HepG2 (cell line): ENCODE results near the gene RNF213. TPM values are rescaled to one million over a fixed set of nuclear protein-coding genes. Genes with fewer than 3 reads are reported as not detected.

Source experiments
- DNMT3B ChIP-seq: conservative IDR thresholded peaks from 2 replicates; pipeline ENCODE4 v1.6.1; 2016; ENCODE audit warnings: missing biosample characterization, control low read depth
- EP300 ChIP-seq, 3 experiments: sonication (generic) in 1 of 3; formaldehyde crosslinking in 1 of 3; IDR thresholded peaks; 2 replicates each; pipeline versions ENCODE4 v1.5.1 to v1.6.1; 2011 to 2020; ENCODE audit warnings: low read depth in 2 of 3, low read length in 2 of 3, borderline replicate concordance in 1 of 3, improper control_type of control experiment in 1 of 3, mild to moderate bottlenecking in 1 of 3, missing genetic modification reagents in 1 of 3, moderate library complexity in 1 of 3
- KMT2B ChIP-seq: IDR thresholded peaks from 2 replicates; pipeline ENCODE4 v1.6.1; 2016; ENCODE audit warnings: missing genetic modification reagents, missing compliant biosample characterization
- MED8 ChIP-seq: sonication (generic); formaldehyde crosslinking; IDR thresholded peaks from 2 replicates; pipeline ENCODE4 v1.8.1; 2023; ENCODE audit warnings: mild to moderate bottlenecking, missing genetic modification reagents; ENCODE audit not compliant: insufficient replicate concordance
- NFIB ChIP-seq: sonication (generic); formaldehyde crosslinking; IDR thresholded peaks from 2 replicates; pipeline ENCODE4 v1.9.0; 2021; ENCODE audit warnings: missing genetic modification reagents, mild to moderate bottlenecking, borderline replicate concordance
- NONO ChIP-seq, 2 experiments: fragments of 450-650 bp in 1 of 2; sonication (generic) in 1 of 2; formaldehyde crosslinking in 1 of 2; IDR thresholded peaks in 1 of 2; conservative IDR thresholded peaks in 1 of 2; 2 replicates each; pipeline versions ENCODE4 v1.6.1 to v1.8.0; 2017 to 2022; ENCODE audit warnings: mild to moderate bottlenecking in 1 of 2, missing genetic modification reagents in 1 of 2, moderate library complexity in 1 of 2
- SIX4 ChIP-seq: sonication (generic); formaldehyde crosslinking; IDR thresholded peaks from 2 replicates; pipeline ENCODE4 v1.4.0; 2020; ENCODE audit warnings: missing genetic modification reagents
- SP5 ChIP-seq: IDR thresholded peaks from 2 replicates; pipeline ENCODE4 v1.6.1; 2016; ENCODE audit warnings: low read depth, borderline replicate concordance
- ZNF17 ChIP-seq: sonication (generic); formaldehyde crosslinking; IDR thresholded peaks from 2 replicates; pipeline ENCODE4 v1.5.0; 2020; ENCODE audit warnings: mild to moderate bottlenecking, missing genetic modification reagents
- ZNF24 ChIP-seq: fragments of 450-650 bp; IDR thresholded peaks from 2 replicates; pipeline ENCODE4 v1.6.1; 2017; ENCODE audit warnings: antibody characterized with exemption, mild to moderate bottlenecking
- ZNF605 ChIP-seq: sonication (generic); formaldehyde crosslinking; IDR thresholded peaks from 2 replicates; pipeline ENCODE4 v1.8.0; 2022; ENCODE audit warnings: mild to moderate bottlenecking, missing genetic modification reagents
- ZNF7 ChIP-seq: IDR thresholded peaks from 2 replicates; pipeline ENCODE4 v1.6.1; 2016; ENCODE audit warnings: missing biosample characterization, missing genetic modification reagents
- ZNF781 ChIP-seq: sonication (generic); formaldehyde crosslinking; IDR thresholded peaks from 2 replicates; pipeline ENCODE4 v1.5.1; 2020; ENCODE audit warnings: borderline replicate concordance, mild to moderate bottlenecking, missing genetic modification reagents; ENCODE audit errors: not compliant biosample characterization
- polyA plus RNA-seq, 8 experiments: library from polyadenylated mRNA; depleted of rRNA in 3 of 8; stranded (reverse) in 7 of 8; unstranded in 1 of 8; fragments of >200 nt; fragmentation: Illumina TruSeq in 4 of 8; extraction: Trizol in 4 of 8; gene quantifications; 2 replicates each; pipeline versions ENCODE4 v1.2.1 to v1.2.3, GENCODE V29; 2011 to 2016; ENCODE audit warnings: low read depth in 4 of 8, missing spikeins in 1 of 8, mixed read lengths in 1 of 8; ENCODE audit not compliant: insufficient read depth in 1 of 8
- total RNA-seq, 5 experiments: library from RNA; depleted of rRNA; stranded (reverse); fragments of >200 nt; fragmentation: Illumina TruSeq; extraction: Trizol; gene quantifications; 2 replicates each; pipeline ENCODE4 v1.2.3, GENCODE V29; 2016; ENCODE audit warnings: low read depth in 1 of 5
- TF ChIP-seq, protein P1 (sequence below): sonication (generic); formaldehyde crosslinking; IDR thresholded peaks from 2 replicates; pipeline ENCODE4 v1.5.1; 2020; ENCODE audit warnings: mild to moderate bottlenecking, moderate library complexity, missing genetic modification reagents
- TF ChIP-seq, protein P2 (sequence below): sonication (generic); formaldehyde crosslinking; IDR thresholded peaks from 2 replicates; pipeline ENCODE4 v1.5.0; 2020; ENCODE audit warnings: mild to moderate bottlenecking, missing genetic modification reagents
- TF ChIP-seq, protein P3 (sequence below): sonication (generic); formaldehyde crosslinking; IDR thresholded peaks from 2 replicates; pipeline ENCODE4 v1.4.0; 2020; ENCODE audit warnings: mild to moderate bottlenecking, low read depth, missing genetic modification reagents
- TF ChIP-seq, protein P4 (sequence below): sonication (generic); formaldehyde crosslinking; IDR thresholded peaks from 2 replicates; pipeline ENCODE4 v1.4.0; 2020; ENCODE audit warnings: mild to moderate bottlenecking, missing genetic modification reagents

The RNF213 gene
- total and polyA plus RNA-seq, 2 of the 13 experiments (the other 11 are each of a cell fraction or from before 2014, with no cell fraction given): 38.6 to 38.7 TPM

DNA sequence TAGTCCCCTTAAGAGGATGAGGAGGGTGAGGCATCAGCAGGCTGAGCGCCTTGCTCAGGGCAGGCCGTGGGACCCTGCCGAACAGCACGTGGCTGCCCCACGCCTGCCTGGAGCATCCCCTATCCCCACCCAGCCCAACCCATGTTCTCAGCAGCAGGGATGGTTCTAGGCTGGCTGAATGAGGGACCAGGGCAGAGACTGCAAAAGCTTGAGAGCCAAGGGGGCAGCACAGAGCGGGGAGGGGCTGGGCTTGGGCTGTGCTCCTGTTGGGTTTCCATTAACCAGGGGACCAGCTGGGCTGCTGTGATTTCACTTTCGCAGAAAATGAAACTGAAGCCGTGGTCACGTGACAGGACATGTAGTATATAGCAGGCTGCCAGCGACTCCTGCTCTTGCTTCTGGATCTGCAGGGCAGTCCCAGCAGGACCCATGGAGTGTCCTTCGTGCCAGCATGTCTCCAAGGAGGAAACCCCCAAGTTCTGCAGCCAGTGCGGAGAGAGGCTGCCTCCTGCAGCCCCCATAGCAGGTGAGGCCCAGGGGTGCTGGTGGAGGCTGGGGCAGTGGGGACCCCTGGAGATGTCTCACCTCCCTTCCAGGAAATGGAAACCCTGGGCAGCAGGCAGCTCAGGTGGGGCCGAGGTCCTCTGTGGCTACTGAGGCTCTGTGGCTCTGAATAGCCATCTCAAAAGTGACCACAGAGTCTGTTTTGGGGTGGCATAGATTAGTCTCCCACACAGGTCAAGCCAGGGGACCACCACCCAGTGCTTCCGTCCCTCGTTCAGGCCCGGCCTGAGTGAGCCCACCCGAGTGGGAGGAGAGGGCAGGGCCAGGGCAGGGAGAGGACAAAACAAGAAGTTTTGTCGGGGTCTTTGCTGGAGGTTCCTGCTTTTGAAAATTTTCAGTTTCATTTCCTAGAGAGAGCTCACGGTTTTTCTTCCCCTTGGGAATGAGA, 2.9 kb downstream of the RNF213 start (continued):
- TF ChIP-seq, protein P1, sequence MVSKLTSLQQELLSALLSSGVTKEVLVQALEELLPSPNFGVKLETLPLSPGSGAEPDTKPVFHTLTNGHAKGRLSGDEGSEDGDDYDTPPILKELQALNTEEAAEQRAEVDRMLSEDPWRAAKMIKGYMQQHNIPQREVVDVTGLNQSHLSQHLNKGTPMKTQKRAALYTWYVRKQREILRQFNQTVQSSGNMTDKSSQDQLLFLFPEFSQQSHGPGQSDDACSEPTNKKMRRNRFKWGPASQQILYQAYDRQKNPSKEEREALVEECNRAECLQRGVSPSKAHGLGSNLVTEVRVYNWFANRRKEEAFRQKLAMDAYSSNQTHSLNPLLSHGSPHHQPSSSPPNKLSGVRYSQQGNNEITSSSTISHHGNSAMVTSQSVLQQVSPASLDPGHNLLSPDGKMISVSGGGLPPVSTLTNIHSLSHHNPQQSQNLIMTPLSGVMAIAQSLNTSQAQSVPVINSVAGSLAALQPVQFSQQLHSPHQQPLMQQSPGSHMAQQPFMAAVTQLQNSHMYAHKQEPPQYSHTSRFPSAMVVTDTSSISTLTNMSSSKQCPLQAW: peak; percentile 93
- TF ChIP-seq SIX4 (0 out of 2 replicates have a peak, but pooled peaks have one; percentile 31), MED8 (CRISPR knock-in tag) (no peak), NONO (IDR thresholded peaks at IDR 0.05) (no peak), NONO (CRISPR knock-in tag; conservative IDR thresholded peaks at IDR 0.05) (peak; percentile 82), DNMT3B (CRISPR knock-in tag) (0 out of 2 replicates have a peak, but pooled peaks have one; percentile 66), EP300 (IDR thresholded peaks at IDR 0.05; ENCODE audit: low read depth in 2 of 2, low read length in 2 of 2) (0 out of 4 replicates have a peak, but pooled peaks of 1 of the 2 experiments have one; percentile 9), EP300 (CRISPR knock-in tag; IDR thresholded peaks at IDR 0.05; ENCODE audit: borderline replicate concordance) (no peak), ZNF7 (CRISPR knock-in tag) (no peak), ZNF781 (peak; percentile 46), ZNF17 (no peak), KMT2B (CRISPR knock-in tag) (peak; percentile 73), SP5 (CRISPR knock-in tag) (peak; percentile 21; the same call in 1 of the 2 replicates), NFIB (CRISPR knock-in tag) (no peak), ZNF605 (CRISPR knock-in tag) (0 out of 2 replicates have a peak, but pooled peaks have one; percentile 59), ZNF24 (no peak)
- TF ChIP-seq, protein P2, sequence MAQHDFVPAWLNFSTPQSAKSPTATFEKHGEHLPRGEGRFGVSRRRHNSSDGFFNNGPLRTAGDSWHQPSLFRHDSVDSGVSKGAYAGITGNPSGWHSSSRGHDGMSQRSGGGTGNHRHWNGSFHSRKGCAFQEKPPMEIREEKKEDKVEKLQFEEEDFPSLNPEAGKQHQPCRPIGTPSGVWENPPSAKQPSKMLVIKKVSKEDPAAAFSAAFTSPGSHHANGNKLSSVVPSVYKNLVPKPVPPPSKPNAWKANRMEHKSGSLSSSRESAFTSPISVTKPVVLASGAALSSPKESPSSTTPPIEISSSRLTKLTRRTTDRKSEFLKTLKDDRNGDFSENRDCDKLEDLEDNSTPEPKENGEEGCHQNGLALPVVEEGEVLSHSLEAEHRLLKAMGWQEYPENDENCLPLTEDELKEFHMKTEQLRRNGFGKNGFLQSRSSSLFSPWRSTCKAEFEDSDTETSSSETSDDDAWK (CRISPR knock-in tag): no peak
- TF ChIP-seq, protein P3, sequence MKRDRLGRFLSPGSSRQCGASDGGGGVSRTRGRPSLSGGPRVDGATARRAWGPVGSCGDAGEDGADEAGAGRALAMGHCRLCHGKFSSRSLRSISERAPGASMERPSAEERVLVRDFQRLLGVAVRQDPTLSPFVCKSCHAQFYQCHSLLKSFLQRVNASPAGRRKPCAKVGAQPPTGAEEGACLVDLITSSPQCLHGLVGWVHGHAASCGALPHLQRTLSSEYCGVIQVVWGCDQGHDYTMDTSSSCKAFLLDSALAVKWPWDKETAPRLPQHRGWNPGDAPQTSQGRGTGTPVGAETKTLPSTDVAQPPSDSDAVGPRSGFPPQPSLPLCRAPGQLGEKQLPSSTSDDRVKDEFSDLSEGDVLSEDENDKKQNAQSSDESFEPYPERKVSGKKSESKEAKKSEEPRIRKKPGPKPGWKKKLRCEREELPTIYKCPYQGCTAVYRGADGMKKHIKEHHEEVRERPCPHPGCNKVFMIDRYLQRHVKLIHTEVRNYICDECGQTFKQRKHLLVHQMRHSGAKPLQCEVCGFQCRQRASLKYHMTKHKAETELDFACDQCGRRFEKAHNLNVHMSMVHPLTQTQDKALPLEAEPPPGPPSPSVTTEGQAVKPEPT (CRISPR knock-in tag): no peak
- TF ChIP-seq, protein P4, sequence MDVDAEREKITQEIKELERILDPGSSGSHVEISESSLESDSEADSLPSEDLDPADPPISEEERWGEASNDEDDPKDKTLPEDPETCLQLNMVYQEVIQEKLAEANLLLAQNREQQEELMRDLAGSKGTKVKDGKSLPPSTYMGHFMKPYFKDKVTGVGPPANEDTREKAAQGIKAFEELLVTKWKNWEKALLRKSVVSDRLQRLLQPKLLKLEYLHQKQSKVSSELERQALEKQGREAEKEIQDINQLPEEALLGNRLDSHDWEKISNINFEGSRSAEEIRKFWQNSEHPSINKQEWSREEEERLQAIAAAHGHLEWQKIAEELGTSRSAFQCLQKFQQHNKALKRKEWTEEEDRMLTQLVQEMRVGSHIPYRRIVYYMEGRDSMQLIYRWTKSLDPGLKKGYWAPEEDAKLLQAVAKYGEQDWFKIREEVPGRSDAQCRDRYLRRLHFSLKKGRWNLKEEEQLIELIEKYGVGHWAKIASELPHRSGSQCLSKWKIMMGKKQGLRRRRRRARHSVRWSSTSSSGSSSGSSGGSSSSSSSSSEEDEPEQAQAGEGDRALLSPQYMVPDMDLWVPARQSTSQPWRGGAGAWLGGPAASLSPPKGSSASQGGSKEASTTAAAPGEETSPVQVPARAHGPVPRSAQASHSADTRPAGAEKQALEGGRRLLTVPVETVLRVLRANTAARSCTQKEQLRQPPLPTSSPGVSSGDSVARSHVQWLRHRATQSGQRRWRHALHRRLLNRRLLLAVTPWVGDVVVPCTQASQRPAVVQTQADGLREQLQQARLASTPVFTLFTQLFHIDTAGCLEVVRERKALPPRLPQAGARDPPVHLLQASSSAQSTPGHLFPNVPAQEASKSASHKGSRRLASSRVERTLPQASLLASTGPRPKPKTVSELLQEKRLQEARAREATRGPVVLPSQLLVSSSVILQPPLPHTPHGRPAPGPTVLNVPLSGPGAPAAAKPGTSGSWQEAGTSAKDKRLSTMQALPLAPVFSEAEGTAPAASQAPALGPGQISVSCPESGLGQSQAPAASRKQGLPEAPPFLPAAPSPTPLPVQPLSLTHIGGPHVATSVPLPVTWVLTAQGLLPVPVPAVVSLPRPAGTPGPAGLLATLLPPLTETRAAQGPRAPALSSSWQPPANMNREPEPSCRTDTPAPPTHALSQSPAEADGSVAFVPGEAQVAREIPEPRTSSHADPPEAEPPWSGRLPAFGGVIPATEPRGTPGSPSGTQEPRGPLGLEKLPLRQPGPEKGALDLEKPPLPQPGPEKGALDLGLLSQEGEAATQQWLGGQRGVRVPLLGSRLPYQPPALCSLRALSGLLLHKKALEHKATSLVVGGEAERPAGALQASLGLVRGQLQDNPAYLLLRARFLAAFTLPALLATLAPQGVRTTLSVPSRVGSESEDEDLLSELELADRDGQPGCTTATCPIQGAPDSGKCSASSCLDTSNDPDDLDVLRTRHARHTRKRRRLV (CRISPR knock-in tag): peak; percentile 39; the same call in 1 of the 2 replicates
